Measurements from ENCODE around the gene TDRD15.

TDRD15 gene

DNA sequence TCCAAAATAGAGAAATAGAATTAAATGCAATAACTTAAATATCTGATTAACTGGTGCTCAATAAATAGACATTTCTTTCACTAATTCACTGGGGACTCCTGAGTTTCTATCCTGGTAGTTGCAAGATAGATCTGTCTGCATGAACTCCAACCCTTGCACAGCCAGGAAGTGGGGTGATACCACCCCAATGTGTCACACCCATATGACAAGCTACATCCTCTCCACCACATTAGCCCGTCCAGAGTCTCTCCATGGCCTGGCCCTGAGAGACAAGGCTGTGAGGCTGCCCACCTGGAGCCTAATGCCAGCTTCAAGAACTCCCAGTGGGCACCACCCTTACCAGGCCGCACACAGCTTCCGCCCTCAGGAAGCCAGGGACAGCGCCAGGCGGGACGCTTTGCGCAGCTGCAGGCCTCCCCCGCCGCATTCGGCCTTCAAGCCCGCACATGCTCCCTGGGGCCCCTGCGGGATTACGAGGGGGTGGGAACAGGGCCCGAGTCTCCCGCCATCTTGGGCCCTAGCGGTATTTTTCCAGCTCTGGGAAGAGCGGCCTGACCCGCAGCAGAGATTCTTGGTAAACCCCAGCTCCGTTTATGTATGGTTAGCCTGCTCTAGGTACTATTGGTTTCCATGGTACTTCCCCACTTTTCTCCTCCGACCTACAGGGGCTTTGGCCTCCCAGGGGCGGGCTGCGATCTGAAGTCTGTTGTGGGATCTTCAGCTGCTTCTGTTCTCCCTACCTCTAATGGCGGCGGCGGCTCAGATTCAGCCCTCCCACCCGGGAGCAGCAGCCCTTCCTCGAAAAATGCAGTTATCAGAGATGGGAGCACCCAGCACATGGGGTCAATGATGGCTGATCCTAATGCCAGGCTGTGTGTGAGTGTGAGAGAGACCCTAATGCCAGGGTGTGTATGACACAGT is at the start of gene TDRD15:
TDRD15 (plus strand) TSS at position 496 of the 921 bp plus-strand sequence. CDS start 13,500 bp downstream, outside the sequence.
- Histone ChIP-seq H3K4me2 (no peak within 1 kb of the TSS), H3K27ac (no peak within 1 kb of the TSS), H3K4me3 (no peak within 1 kb of the TSS), H3K27me3 (no peaks in the 10 kb centered on the region), H4K20me1 (no peaks in the 10 kb centered on the region), H3K9ac (no peak within 1 kb of the TSS), H3K36me3 (no peaks in the 10 kb centered on the region), H3K4me1 (no peaks in the 10 kb centered on the region), H3K9me3 (no peaks in the 10 kb centered on the region)
- TF ChIP-seq Cebpa-rat (IDR thresholded peaks at IDR 0.05) = no peak

DNA sequence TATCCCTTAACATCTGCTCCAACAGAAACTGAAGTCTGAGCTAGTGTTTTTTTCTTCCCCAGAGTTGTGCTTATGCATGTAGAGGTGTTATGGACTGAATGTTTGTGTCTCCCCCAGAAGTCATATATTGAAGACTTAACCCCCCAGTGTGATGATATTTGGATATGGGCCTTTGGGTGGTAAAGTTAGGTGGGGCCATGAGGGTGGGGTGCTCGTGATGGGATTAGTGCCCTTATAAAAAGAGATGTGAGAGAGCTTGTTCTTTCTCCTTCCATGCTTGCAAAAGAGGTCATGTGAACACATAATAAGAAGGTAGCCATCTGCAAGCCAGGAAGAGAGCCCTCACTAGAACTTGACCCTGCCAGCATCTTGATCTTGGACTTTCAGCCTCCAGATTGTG is 45.5 kb upstream of the TDRD15 start:
- Histone ChIP-seq H3K4me3 (no peak overlapping the region), H4K20me1 (no peaks in the 10 kb centered on the region), H3K4me1 (no peaks in the 10 kb centered on the region), H3K9me3 (peaks cover 16% of the 10 kb centered on the region), H3K27me3 (no peaks in the 10 kb centered on the region), H3K36me3 (no peaks in the 10 kb centered on the region), H3K4me2 (no peak overlapping the region), H3K9ac (no peak overlapping the region), H3K27ac (no peak overlapping the region)
- TF ChIP-seq Cebpa-rat (IDR thresholded peaks at IDR 0.05) = no peak

DNA sequence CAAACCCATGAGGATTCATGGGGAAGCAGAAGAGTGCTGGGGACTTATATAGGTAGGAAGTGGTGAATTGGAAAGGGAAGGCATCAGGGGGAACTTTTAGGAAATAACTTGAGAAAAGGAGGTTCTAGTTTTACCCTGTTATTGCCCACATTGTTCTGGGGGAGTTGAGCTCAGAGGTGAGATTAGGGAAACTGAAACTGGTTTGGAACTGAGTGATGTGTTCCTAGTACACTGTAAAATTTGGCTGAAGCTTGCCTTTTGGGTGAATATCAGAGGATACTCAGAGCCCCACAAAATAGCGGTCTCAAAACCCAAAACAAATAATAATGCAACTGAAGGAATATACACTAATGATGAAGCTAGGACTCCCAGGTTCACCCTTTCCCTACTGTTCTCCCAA is 40.3 kb upstream of the TDRD15 start:
- H3K9me3 ChIP-seq = peaks cover 14% of the 10 kb centered on the region
- H3K4me2 ChIP-seq = no peak overlapping the region
- no peak overlapping the region for H3K27ac ChIP-seq
- H4K20me1 ChIP-seq = no peaks in the 10 kb centered on the region
- TF ChIP-seq Cebpa-rat (IDR thresholded peaks at IDR 0.05) = no peak
- no peaks in the 10 kb centered on the region for H3K4me1 ChIP-seq
- H3K36me3 ChIP-seq = no peaks in the 10 kb centered on the region
- H3K4me3 ChIP-seq = no peak overlapping the region
- no peaks in the 10 kb centered on the region for H3K27me3 ChIP-seq
- H3K9ac ChIP-seq = no peak overlapping the region

DNA sequence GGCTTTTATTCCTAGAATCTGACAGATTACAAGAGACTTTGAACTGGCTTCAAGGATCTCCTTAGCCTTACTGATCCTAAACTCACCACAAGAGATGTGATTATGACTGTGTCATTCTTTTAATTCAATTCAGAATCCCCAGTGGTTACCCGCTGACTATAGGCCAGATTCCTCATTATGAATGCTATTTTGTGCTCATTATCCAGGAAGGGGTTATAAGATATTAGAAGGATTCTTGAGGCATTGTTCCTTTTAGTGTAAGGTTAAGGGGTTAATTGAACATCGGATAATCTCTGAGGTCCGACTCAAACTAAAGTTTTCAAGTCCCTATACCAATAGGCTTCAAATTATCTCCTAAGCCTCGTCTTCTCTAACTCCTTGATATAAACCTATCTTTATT is 39.4 kb upstream of the TDRD15 start:
- TF ChIP-seq Cebpa-rat (IDR thresholded peaks at IDR 0.05) = no peak
- Histone ChIP-seq H3K4me2 (no peak overlapping the region), H4K20me1 (no peaks in the 10 kb centered on the region), H3K4me3 (no peak overlapping the region), H3K27ac (no peak overlapping the region), H3K4me1 (no peaks in the 10 kb centered on the region), H3K9me3 (0 out of 2 replicates have a peak, but pooled peaks cover 4% of the 10 kb centered on the region), H3K27me3 (no peaks in the 10 kb centered on the region), H3K36me3 (no peaks in the 10 kb centered on the region), H3K9ac (no peak overlapping the region)

DNA sequence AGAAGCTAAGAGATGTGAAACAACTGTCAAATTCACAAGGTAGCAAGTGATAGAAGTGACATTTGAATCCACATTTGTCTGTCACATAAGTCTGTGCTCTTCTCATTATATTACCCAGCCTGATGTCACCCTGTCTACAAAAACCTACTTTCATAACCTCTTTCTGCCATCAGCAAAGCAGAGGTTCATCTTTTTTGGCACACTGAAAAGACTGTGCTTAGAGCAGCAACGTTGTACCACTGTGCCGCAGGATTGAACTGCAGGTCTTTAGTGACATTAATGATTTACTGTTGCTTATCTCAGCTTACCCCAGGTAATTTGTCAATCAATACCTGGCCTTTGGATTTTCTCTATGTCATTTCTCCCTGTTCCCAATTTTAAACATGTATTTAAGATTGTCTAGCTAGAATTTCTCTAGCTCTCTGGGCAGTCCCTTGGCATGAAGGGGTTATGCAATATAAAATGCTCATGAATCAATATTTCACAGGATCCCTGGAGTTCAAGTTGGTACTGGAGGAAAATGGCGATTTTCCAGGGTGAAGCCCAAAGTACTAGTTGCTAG is 31.4 kb upstream of the TDRD15 start:
- no peaks in the 10 kb centered on the region for H3K36me3 ChIP-seq
- no peak overlapping the region for H3K4me3 ChIP-seq
- H4K20me1 ChIP-seq = peaks cover 7% of the 10 kb centered on the region; the same call in 1 of the 2 replicates
- H3K27ac ChIP-seq = no peak overlapping the region
- no peaks in the 10 kb centered on the region for H3K9me3 ChIP-seq
- no peak overlapping the region for H3K9ac ChIP-seq
- no peaks in the 10 kb centered on the region for H3K4me1 ChIP-seq
- no peak for TF ChIP-seq Cebpa-rat (IDR thresholded peaks at IDR 0.05)
- no peak overlapping the region for H3K4me2 ChIP-seq
- peaks cover 28% of the 10 kb centered on the region for H3K27me3 ChIP-seq

DNA sequence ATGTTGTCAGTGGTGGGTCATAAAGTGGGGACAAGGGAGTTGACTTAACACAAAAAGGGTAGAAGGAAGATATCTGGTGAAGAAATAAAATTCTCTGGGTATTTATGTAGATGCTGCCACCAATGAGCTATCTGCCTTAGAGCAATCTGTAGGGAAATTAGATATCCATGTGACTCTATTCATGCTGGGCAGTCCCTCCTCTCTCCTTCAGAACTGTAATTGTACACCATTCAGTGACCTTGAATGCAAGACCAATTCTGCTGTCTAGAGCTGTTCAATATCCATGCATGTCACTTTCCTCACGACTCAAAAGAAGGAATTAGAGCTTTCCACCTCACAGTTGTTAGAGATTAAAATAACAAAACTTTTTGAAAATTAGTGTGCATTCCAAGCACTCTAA is 28.6 kb upstream of the TDRD15 start:
- peaks cover 56% of the 10 kb centered on the region for H3K27me3 ChIP-seq
- H3K36me3 ChIP-seq = no peaks in the 10 kb centered on the region
- H3K27ac ChIP-seq = no peak overlapping the region
- TF ChIP-seq Cebpa-rat (IDR thresholded peaks at IDR 0.05) = no peak
- no peaks in the 10 kb centered on the region for H3K9me3 ChIP-seq
- H3K4me2 ChIP-seq = no peak overlapping the region
- H3K9ac ChIP-seq = no peak overlapping the region
- no peak overlapping the region for H3K4me3 ChIP-seq
- H4K20me1 ChIP-seq = peaks cover 17% of the 10 kb centered on the region; the same call in 1 of the 2 replicates
- H3K4me1 ChIP-seq = no peaks in the 10 kb centered on the region

DNA sequence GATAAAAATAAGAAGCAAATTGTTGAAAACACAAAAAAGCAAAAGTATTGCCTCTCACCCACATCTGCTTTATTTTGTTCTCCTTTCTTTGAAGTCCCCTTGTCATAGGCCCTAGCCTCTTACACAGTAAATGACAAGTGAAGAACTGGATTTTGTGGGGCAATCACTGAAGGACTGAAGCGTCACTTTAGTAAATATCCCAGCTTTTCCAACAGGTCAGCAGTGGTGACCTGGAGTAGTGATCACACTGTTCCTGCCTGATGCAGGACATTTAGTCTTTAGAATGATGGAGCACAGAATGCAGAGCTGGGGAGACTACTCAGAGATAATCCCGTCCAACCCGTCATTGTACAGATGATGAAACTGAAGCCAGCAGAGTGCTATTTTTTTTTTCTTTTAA is 28.1 kb upstream of the TDRD15 start:
- H3K4me3 ChIP-seq = no peak overlapping the region
- H3K27ac ChIP-seq = no peak overlapping the region
- peaks cover 18% of the 10 kb centered on the region; the same call in 1 of the 2 replicates for H4K20me1 ChIP-seq
- TF ChIP-seq Cebpa-rat (IDR thresholded peaks at IDR 0.05) = no peak
- H3K9me3 ChIP-seq = no peaks in the 10 kb centered on the region
- peaks cover 62% of the 10 kb centered on the region for H3K27me3 ChIP-seq
- no peak overlapping the region for H3K9ac ChIP-seq
- H3K4me1 ChIP-seq = peaks cover under 1% of the 10 kb centered on the region; the same call in 1 of the 2 replicates
- no peak overlapping the region for H3K4me2 ChIP-seq
- no peaks in the 10 kb centered on the region for H3K36me3 ChIP-seq

DNA sequence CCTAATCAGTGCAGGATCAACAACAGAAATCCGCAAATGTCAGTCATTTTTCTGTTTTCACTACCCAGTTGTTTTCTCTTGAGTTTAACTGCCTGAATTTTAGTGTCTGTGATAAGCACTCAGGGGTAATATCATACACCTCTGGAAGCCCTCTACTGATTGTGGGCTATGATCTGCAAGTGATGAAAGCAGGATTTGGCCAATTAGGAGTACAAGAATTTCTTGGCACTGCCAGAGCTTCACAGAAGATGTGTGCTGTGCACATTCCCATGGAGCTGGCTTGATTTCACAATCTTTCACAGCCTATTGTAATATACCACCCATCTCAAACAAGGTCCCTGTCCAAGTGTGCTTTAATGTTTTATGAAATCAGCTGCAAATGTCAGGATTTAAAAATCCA is 27.3 kb upstream of the TDRD15 start:
- Histone ChIP-seq H3K27ac (no peak overlapping the region), H3K36me3 (no peaks in the 10 kb centered on the region), H3K9me3 (no peaks in the 10 kb centered on the region), H3K27me3 (peaks cover 66% of the 10 kb centered on the region), H3K4me3 (no peak overlapping the region), H3K4me1 (peaks cover 8% of the 10 kb centered on the region), H3K9ac (no peak overlapping the region), H3K4me2 (no peak overlapping the region), H4K20me1 (peaks cover 25% of the 10 kb centered on the region; the same call in 1 of the 2 replicates)
- no peak for TF ChIP-seq Cebpa-rat (IDR thresholded peaks at IDR 0.05)

DNA sequence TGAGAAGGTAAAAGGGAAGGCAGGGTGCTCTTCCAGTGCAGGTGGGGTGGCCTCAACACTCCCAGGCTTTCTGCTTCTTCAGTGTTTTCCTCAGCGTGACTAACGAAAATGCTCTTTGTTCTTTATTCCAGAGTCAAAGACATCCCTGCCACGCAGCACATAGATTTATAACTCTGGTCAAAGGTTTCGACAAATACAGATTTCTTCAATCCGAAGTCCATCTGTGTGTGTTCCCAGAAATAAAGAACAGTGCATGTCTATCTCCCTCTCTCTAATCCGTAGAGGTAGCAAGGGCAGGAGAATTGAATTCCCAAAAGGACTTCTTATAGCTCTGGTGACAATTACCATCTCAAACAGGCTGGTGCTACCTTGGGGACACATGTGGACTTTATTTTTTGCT is 26.4 kb upstream of the TDRD15 start:
- Histone ChIP-seq H3K27ac (no peak overlapping the region), H3K4me1 (peaks cover 17% of the 10 kb centered on the region), H3K4me2 (no peak overlapping the region), H3K36me3 (no peaks in the 10 kb centered on the region), H3K9ac (no peak overlapping the region), H3K27me3 (peaks cover 73% of the 10 kb centered on the region), H3K4me3 (no peak overlapping the region), H4K20me1 (peaks cover 34% of the 10 kb centered on the region; the same call in 1 of the 2 replicates), H3K9me3 (no peaks in the 10 kb centered on the region)
- TF ChIP-seq Cebpa-rat (IDR thresholded peaks at IDR 0.05) = no peak

DNA sequence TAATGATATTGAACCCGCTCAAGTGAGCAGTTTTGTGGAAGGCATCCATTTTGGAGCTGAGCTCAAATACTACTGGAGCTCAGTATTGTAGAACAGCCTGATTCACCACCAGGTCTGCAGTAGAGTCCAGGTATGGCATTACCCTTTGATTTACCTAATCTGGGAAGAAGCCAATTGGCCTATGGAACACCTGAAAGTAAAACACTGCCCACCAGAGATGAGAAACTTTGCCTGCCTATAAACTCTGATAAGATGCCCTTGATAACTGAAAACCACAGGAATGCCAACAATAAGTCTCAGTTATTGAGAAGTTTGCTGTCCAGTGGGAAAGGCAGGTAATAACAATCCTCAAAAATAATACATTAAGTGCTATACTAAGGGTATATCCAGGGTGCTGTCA is 25.5 kb upstream of the TDRD15 start:
- no peak overlapping the region for H3K27ac ChIP-seq
- TF ChIP-seq Cebpa-rat (IDR thresholded peaks at IDR 0.05) = no peak

More for the DNA sequence above, 25.5 kb upstream of the TDRD15 start:
- Histone ChIP-seq H3K36me3 (no peaks in the 10 kb centered on the region), H4K20me1 (peaks cover 44% of the 10 kb centered on the region; the same call in 1 of the 2 replicates), H3K4me3 (no peak overlapping the region), H3K27me3 (peaks cover 79% of the 10 kb centered on the region), H3K9me3 (no peaks in the 10 kb centered on the region), H3K4me2 (no peak overlapping the region), H3K9ac (no peak overlapping the region), H3K4me1 (peaks cover 19% of the 10 kb centered on the region)
